Measurements from ENCODE around the gene MAP3K8. TPM values are rescaled to one million over a fixed set of nuclear protein-coding genes. Genes with fewer than 3 reads are reported as not detected.

MAP3K8 gene
- total and polyA plus RNA-seq, 2 donors from 2014 or later: 6.7 to 41.6 TPM

- DNase-seq: peak in 4 of 5 donors; percentile 62 to 79 (median 70)
- Histone ChIP-seq H3K27me3 (ENCODE audit: control insufficient read depth, insufficient read depth, low read length) (no peaks in the 10 kb centered on the region), H3K36me3 (ENCODE audit: control insufficient read depth in 2 of 3, insufficient read depth in 3 of 3, low read length in 3 of 3) (peaks cover 0 to 5% (median 3%) of the 10 kb centered on the region in 3 donors), H3K27ac (ENCODE audit: low read depth in 2 of 2, low read length in 2 of 2) (peak overlapping the region; percentile 20 to 26), H3K4me1 (ENCODE audit: control insufficient read depth in 2 of 3, insufficient read depth in 2 of 3, low read depth in 1 of 3, low read length in 3 of 3) (peaks cover 7 to 22% (median 14%) of the 10 kb centered on the region in 3 donors), H3K9ac (ENCODE audit: low read length in 3 of 3) (peak overlapping the region in 2 of 3 donors; percentile 10 to 51), H3K9me3 (ENCODE audit: control insufficient read depth in 2 of 3, insufficient read depth in 1 of 3, low read length in 3 of 3) (no peaks in the 10 kb centered on the region), H3K4me3 (ENCODE audit: low read length in 3 of 3) (peak overlapping the region; percentile 2 to 74 (median 40))
- no peak for TF ChIP-seq CTCF (IDR thresholded peaks at IDR 0.05; ENCODE audit: borderline replicate concordance, extremely low read depth, insufficient read depth)
- intact Hi-C loops (cut with DNase I): no loop called here
- FAIRE-seq: no peak
Observed at GRCh38 chr10:30436191-30436611, 2.2 kb downstream of the MAP3K8 start.

GRCh38 chr10:30436671-30437030, 2.7 kb downstream of the MAP3K8 start:
- peak overlapping the region in 2 of 3 donors; percentile 24 to 46 for H3K4me3 ChIP-seq (ENCODE audit: low read length in 3 of 3)
- FAIRE-seq (no peak), DNase-seq (no peak)
- intact Hi-C loops (cut with DNase I): no loop called here
- TF ChIP-seq CTCF (IDR thresholded peaks at IDR 0.05; ENCODE audit: borderline replicate concordance, extremely low read depth, insufficient read depth): no peak
- H3K27me3 ChIP-seq (ENCODE audit: control insufficient read depth, insufficient read depth, low read length): no peaks in the 10 kb centered on the region
- H3K9ac ChIP-seq (ENCODE audit: low read length in 3 of 3): peak overlapping the region in 1 of 3 donors; percentile 43
- peak overlapping the region in 1 of 2 donors; percentile 47 for H3K27ac ChIP-seq (ENCODE audit: low read depth in 2 of 2, low read length in 2 of 2)
- H3K36me3 ChIP-seq (ENCODE audit: control insufficient read depth in 2 of 3, insufficient read depth in 3 of 3, low read length in 3 of 3): peaks cover 0 to 5% (median 3%) of the 10 kb centered on the region in 3 donors
- H3K9me3 ChIP-seq (ENCODE audit: control insufficient read depth in 2 of 3, insufficient read depth in 1 of 3, low read length in 3 of 3): no peaks in the 10 kb centered on the region
- peaks cover 7 to 20% (median 14%) of the 10 kb centered on the region in 3 donors for H3K4me1 ChIP-seq (ENCODE audit: control insufficient read depth in 2 of 3, insufficient read depth in 2 of 3, low read depth in 1 of 3, low read length in 3 of 3)

GRCh38 chr10:30437031-30437841, 3.3 kb downstream of the MAP3K8 start:
- intact Hi-C loops (cut with DNase I): no loop called here
- Histone ChIP-seq H3K27ac (ENCODE audit: low read depth in 2 of 2, low read length in 2 of 2) (peak overlapping the region in 1 of 2 donors; percentile 61), H3K4me1 (ENCODE audit: control insufficient read depth in 2 of 3, insufficient read depth in 2 of 3, low read depth in 1 of 3, low read length in 3 of 3) (peaks cover 7 to 20% (median 14%) of the 10 kb centered on the region in 3 donors)

More at GRCh38 chr10:30437031-30437841, 3.3 kb downstream of the MAP3K8 start:
- Histone ChIP-seq H3K4me3 (ENCODE audit: low read length in 3 of 3) (peak overlapping the region; percentile 17 to 46 (median 24)), H3K27me3 (ENCODE audit: control insufficient read depth, insufficient read depth, low read length) (no peaks in the 10 kb centered on the region), H3K9me3 (ENCODE audit: control insufficient read depth in 2 of 3, insufficient read depth in 1 of 3, low read length in 3 of 3) (no peaks in the 10 kb centered on the region), H3K9ac (ENCODE audit: low read length in 3 of 3) (peak overlapping the region in 1 of 3 donors; percentile 43), H3K36me3 (ENCODE audit: control insufficient read depth in 2 of 3, insufficient read depth in 3 of 3, low read length in 3 of 3) (peaks cover 0 to 8% (median 3%) of the 10 kb centered on the region in 3 donors)
- FAIRE-seq (no peak), DNase-seq (no peak)
- no peak for TF ChIP-seq CTCF (IDR thresholded peaks at IDR 0.05; ENCODE audit: borderline replicate concordance, extremely low read depth, insufficient read depth)

All from kidney (tissue), 14 donors.